Adrenal gland (tissue), 12 donors: Measurements from ENCODE around the gene RHOU. TPM values are rescaled to one million over a fixed set of nuclear protein-coding genes. Genes with fewer than 3 reads are reported as not detected.

Experiments
- DNase-seq, 7 donors: peaks; one replicate each; pipeline ENCODE4 v3.0.0-alpha.2; 2019 to 2020
- H3K27ac ChIP-seq, 5 donors: fragments of 200-600 bp; sonication (generic) in 4 of 5; 1 replicate in 3 of 5; 2 replicates in 2 of 5; pipeline versions ENCODE4 v1.5.1 to v1.8.0; 2016 to 2020; ENCODE audit warnings: mild to moderate bottlenecking in 1 of 5
- H3K27me3 ChIP-seq: fragments of 200-600 bp; 2 replicates; pipeline ENCODE4 v1.8.0; 2021
- H3K36me3 ChIP-seq, 2 donors: fragments of 200-600 bp; replicated peaks in 1 of 2; 1 replicate in 1 of 2; 2 replicates in 1 of 2; pipeline versions ENCODE4 v1.5.1 to v1.8.0; 2018 to 2022
- H3K4me1 ChIP-seq, 2 donors: fragments of 200-600 bp; replicated peaks in 1 of 2; 1 replicate in 1 of 2; 2 replicates in 1 of 2; pipeline versions ENCODE4 v1.5.1 to v1.8.0; 2018 to 2021
- H3K4me3 ChIP-seq, 4 donors: fragments of 200-600 bp; sonication (generic) in 3 of 4; one replicate each; pipeline ENCODE4 v1.5.1; 2016 to 2018
- H3K9me3 ChIP-seq, 3 donors: fragments of 200-600 bp; sonication (generic) in 1 of 3; replicated peaks in 1 of 3; 1 replicate in 2 of 3; 2 replicates in 1 of 3; pipeline versions ENCODE4 v1.5.1 to v1.8.0; 2016 to 2021
- CTCF ChIP-seq, 6 experiments: fragments of 450-650 bp in 4 of 6; fragments of 200-600 bp in 2 of 6; sonication (generic) in 1 of 6; IDR thresholded peaks; 1 replicate in 5 of 6; 2 replicates in 1 of 6; pipeline versions ENCODE4 v1.5.1 to v1.8.0; 2016 to 2021; ENCODE audit warnings: antibody characterized with exemption in 6 of 6, mild to moderate bottlenecking in 2 of 6, moderate library complexity in 1 of 6
- POLR2A ChIP-seq, 2 donors: fragments of 450-650 bp; IDR thresholded peaks; one replicate each; pipeline ENCODE4 v1.6.1; 2017; ENCODE audit warnings: antibody characterized with exemption in 2 of 2, mild to moderate bottlenecking in 2 of 2, moderate library complexity in 1 of 2
- WGBS, 4 donors: extraction: QIAGEN DNeasy Blood & Tissue Kit in 2 of 4; methylation state at CpG; one replicate each; pipeline versions ENCODE4 v1.1.5 to v1.1.7; 2013 to 2017; 5-methylcytosine and 5-hydroxymethylcytosine counted together
- intact Hi-C, 2 donors: fragments of 100-400 bp; cut with DNase I; formaldehyde crosslinking; loops; one replicate each; pipeline versions ENCODE4 v1.14.1 to v1.15.0; 2022 to 2023
- polyA plus RNA-seq, 3 donors: library from polyadenylated mRNA; stranded (reverse); fragments of 200-250 nt in 2 of 3; fragments of 350-450 nt in 1 of 3; fragmentation: Illumina TruSeq in 1 of 3; extraction: RNeasy Lipid Tissue Mini Kit (QIAGEN cat#74804) in 1 of 3; gene quantifications; one replicate each; pipeline ENCODE4 v1.2.3, GENCODE V29; 2013 to 2014
- total RNA-seq, 9 donors: library from RNA; depleted of rRNA in 4 of 9; stranded (reverse); fragments of >200 nt in 4 of 9; fragments of 120-200 nt in 1 of 9; fragmentation: NEBNext Ultra II Directional in 1 of 9; extraction: Animal tissue kit (Norgen Biotek cat#: 25700) in 1 of 9; gene quantifications; one replicate each; pipeline versions ENCODE4 v1.1.0 to v1.2.4, GENCODE V29; 2013 to 2023
- donor health status: healthy with polysubstance abuse.
- donor health status: Bipolar disorder and iron deficiency.
- donor health status: DM: yes; HTN: yes; CAD: no.
- donor health status: DM: no; HTN: no; CAD: no.
- donor health status: DM: no; HTN: no; CAD: no.
- donor health status: DM: yes; HTN: yes; CAD: no.

Gene RHOU
- total and polyA plus RNA-seq, 12 donors, result 6.1 to 35.1 (median 13.7) TPM

GRCh38 chr1:228697207-228698016 is 37.9 kb upstream of the RHOU start:
- intact Hi-C loops, result no loop called here
- no peak overlapping the region for H3K27ac ChIP-seq
- H3K4me1 ChIP-seq, result no peaks in the 10 kb centered on the region

GRCh38 chr1:228698017-228698329 is 37.3 kb upstream of the RHOU start:
- intact Hi-C loops, result no loop called here
- Histone ChIP-seq H3K9me3 (no peaks in the 10 kb centered on the region), H3K36me3 (no peaks in the 10 kb centered on the region), H3K4me3 (no peak overlapping the region), H3K4me1 (no peaks in the 10 kb centered on the region), H3K27ac (no peak overlapping the region), H3K27me3 (no peaks in the 10 kb centered on the region)
- TF ChIP-seq CTCF (IDR thresholded peaks at IDR 0.05) (no peak), POLR2A (IDR thresholded peaks at IDR 0.05) (no peak)
- 75 to 100% (median 91%) methylated on average over 1 of the region's 1 CpG for WGBS, 4 donors
- DNase-seq, result no peak

More at GRCh38 chr1:228697207-228698016, 37.9 kb upstream of the RHOU start:
- TF ChIP-seq CTCF (IDR thresholded peaks at IDR 0.05) (no peak), POLR2A (IDR thresholded peaks at IDR 0.05) (no peak)
- H3K4me3 ChIP-seq, result no peak overlapping the region
- no peaks in the 10 kb centered on the region for H3K36me3 ChIP-seq
- no peaks in the 10 kb centered on the region for H3K27me3 ChIP-seq
- 32 to 38% (median 37%) methylated on average over 6 of the region's 6 CpGs for WGBS, 4 donors
- H3K9me3 ChIP-seq, result no peaks in the 10 kb centered on the region
- peak; percentile 25 to 79 (median 69) for DNase-seq

- intact Hi-C loops, result no loop called here
- no peak for TF ChIP-seq POLR2A (IDR thresholded peaks at IDR 0.05)
- TF ChIP-seq CTCF (IDR thresholded peaks at IDR 0.05), result no peak
- no peak for DNase-seq
- Histone ChIP-seq H3K27me3 (no peaks in the 10 kb centered on the region), H3K36me3 (no peaks in the 10 kb centered on the region), H3K4me3 (no peak overlapping the region), H3K9me3 (no peaks in the 10 kb centered on the region), H3K4me1 (no peaks in the 10 kb centered on the region), H3K27ac (no peak overlapping the region)
- WGBS, 4 donors, result 76 to 88% (median 81%) methylated on average over 1 of the region's 1 CpG
Observed at GRCh38 chr1:228702433-228702832, 32.8 kb upstream of the RHOU start.

GRCh38 chr1:228706305-228706704 is 29.0 kb upstream of the RHOU start:
- TF ChIP-seq POLR2A (IDR thresholded peaks at IDR 0.05) (no peak), CTCF (IDR thresholded peaks at IDR 0.05) (no peak)
- H3K4me1 ChIP-seq, result no peaks in the 10 kb centered on the region
- no peak overlapping the region for H3K4me3 ChIP-seq
- no peak for DNase-seq
- H3K9me3 ChIP-seq, result no peaks in the 10 kb centered on the region
- H3K27ac ChIP-seq, result no peak overlapping the region
- no peaks in the 10 kb centered on the region for H3K27me3 ChIP-seq
- no peaks in the 10 kb centered on the region for H3K36me3 ChIP-seq
- 91 to 99% (median 97%) methylated on average over 4 of the region's 4 CpGs for WGBS, 4 donors
- intact Hi-C loops, result no loop called here
